Measurements from ENCODE around the gene TRMT112.

TRMT112 gene

GRCh38 chr11:64349404-64349803 lies 32.0 kb upstream of the TRMT112 start:
- DNase-seq, result no peak

GRCh38 chr11:64349025-64349387 lies 31.6 kb upstream of the TRMT112 start:
- DNase-seq, result no peak

GRCh38 chr11:64348383-64349024 lies 31.1 kb upstream of the TRMT112 start:
- DNase-seq, result no peak

- DNase-seq, result no peak
These were observed 30.0 kb upstream of the TRMT112 start for GRCh38 chr11:64347193-64347867.

- DNase-seq, result no peak
These were observed 27.4 kb upstream of the TRMT112 start for GRCh38 chr11:64344787-64345186.

- DNase-seq, result peak in 1 of 2 donors; percentile 13
These were observed 26.6 kb upstream of the TRMT112 start for GRCh38 chr11:64343767-64344559.

GRCh38 chr11:64342869-64343745 lies 25.7 kb upstream of the TRMT112 start:
- DNase-seq, result no peak

GRCh38 chr11:64341851-64342791 lies 24.8 kb upstream of the TRMT112 start:
- peak; percentile 89 to 91 for DNase-seq

GRCh38 chr11:64341429-64341828 lies 24.1 kb upstream of the TRMT112 start:
- DNase-seq, result no peak

- DNase-seq, result peak; percentile 47 to 52
These were observed 23.4 kb upstream of the TRMT112 start for GRCh38 chr11:64340671-64341335.

- DNase-seq, result peak; percentile 59 to 73
These were observed 22.5 kb upstream of the TRMT112 start, which contains the start of gene CCDC88B for GRCh38 chr11:64339754-64340408. CCDC88B (plus strand) TSS chr11:64340204; CDS start chr11:64340267, 63 bp downstream.

GRCh38 chr11:64339286-64339685 lies 21.9 kb upstream of the TRMT112 start:
- no peak for DNase-seq

- DNase-seq, result no peak
These were observed 21.4 kb upstream of the TRMT112 start for GRCh38 chr11:64338716-64339115.

GRCh38 chr11:64337538-64338249 lies 20.3 kb upstream of the TRMT112 start:
- DNase-seq, result no peak

- DNase-seq, result peak; percentile 68 to 80
These were observed 17.7 kb upstream of the TRMT112 start for GRCh38 chr11:64334764-64335735.

- no peak for DNase-seq
These were observed 16.2 kb upstream of the TRMT112 start for GRCh38 chr11:64333556-64333955.

- peak; percentile 90 to 93 for DNase-seq
These were observed 14.4 kb upstream of the TRMT112 start for GRCh38 chr11:64331569-64332371.

Data from inflammatory macrophage (primary cell).